Heart right ventricle (tissue), 16 donors: ENCODE results near the gene ZFPM1. TPM values are rescaled to one million over a fixed set of nuclear protein-coding genes. Genes with fewer than 3 reads are reported as not detected.

ENCODE experiments used
- ATAC-seq, 8 donors: fragments of 200-7000 bp; cut with Tn5 transposase; one replicate each; pipeline ENCODE4 v1.9.1; 2020; ENCODE audit warnings: mild to moderate bottlenecking in 8 of 8, moderate library complexity in 8 of 8, moderate number of reproducible peaks in 1 of 8
- DNase-seq, 2 donors: peaks; one replicate each; pipeline ENCODE4 v3.0.0-alpha.2; 2020
- H3K27ac ChIP-seq, 10 donors: fragments of 200-600 bp; sonication (generic) in 2 of 10; one replicate each; pipeline versions ENCODE4 v1.5.0 to v1.8.0; 2020 to 2022; ENCODE audit warnings: mild to moderate bottlenecking in 3 of 10
- H3K27me3 ChIP-seq, 7 donors: fragments of 200-600 bp; one replicate each; pipeline ENCODE4 v1.8.0; 2021 to 2022; ENCODE audit warnings: mild to moderate bottlenecking in 2 of 7
- H3K36me3 ChIP-seq, 9 donors: fragments of 200-600 bp; sonication (generic) in 1 of 9; one replicate each; pipeline versions ENCODE4 v1.5.0 to v1.8.0; 2020 to 2022; ENCODE audit warnings: mild to moderate bottlenecking in 2 of 9
- H3K4me1 ChIP-seq, 9 donors: fragments of 200-600 bp; sonication (generic) in 1 of 9; one replicate each; pipeline versions ENCODE4 v1.5.0 to v1.8.0; 2020 to 2022; ENCODE audit warnings: mild to moderate bottlenecking in 4 of 9
- H3K4me3 ChIP-seq, 10 donors: fragments of 200-600 bp; sonication (generic) in 2 of 10; one replicate each; pipeline versions ENCODE4 v1.5.0 to v1.8.0; 2020 to 2022; ENCODE audit warnings: mild to moderate bottlenecking in 7 of 10, moderate library complexity in 2 of 10
- H3K9me3 ChIP-seq, 11 donors: fragments of 200-600 bp in 10 of 11; sonication (generic) in 2 of 11; one replicate each; pipeline versions ENCODE4 v1.5.0 to v1.8.0; 2013 to 2022; ENCODE audit warnings: mild to moderate bottlenecking in 2 of 11, control low read depth in 1 of 11, moderate library complexity in 1 of 11
- WGBS, 2 donors: extraction: QIAGEN DNeasy Blood & Tissue Kit; methylation state at CpG; one replicate each; pipeline ENCODE4 v1.1.7; 2013; ENCODE audit warnings: inconsistent platforms in 1 of 2; 5-methylcytosine and 5-hydroxymethylcytosine counted together
- intact Hi-C, 10 donors: fragments of 100-400 bp; cut with DNase I; formaldehyde crosslinking; loops; one replicate each; pipeline versions ENCODE4 v1.11.1 to v1.14.2; 2022
- polyA plus RNA-seq, 2 donors: library from polyadenylated mRNA; stranded (reverse); fragments of 200-250 nt; gene quantifications; one replicate each; pipeline ENCODE4 v1.2.3, GENCODE V29; 2013
- total RNA-seq, 10 donors: library from RNA; stranded (reverse); fragmentation: NEBNext Ultra II Directional in 3 of 10; extraction: Animal tissue kit (Norgen Biotek cat#: 25700) in 3 of 10; gene quantifications; one replicate each; pipeline versions ENCODE4 v1.2.1 to v1.2.4, GENCODE V29; 2021 to 2023
- TF ChIP-seq, protein P1 (sequence below), 9 donors: fragments of 200-600 bp; sonication (generic) in 2 of 9; IDR thresholded peaks; one replicate each; pipeline versions ENCODE4 v1.5.0 to v1.8.0; 2021 to 2022; ENCODE audit warnings: antibody characterized with exemption in 9 of 9, mild to moderate bottlenecking in 5 of 9, moderate library complexity in 1 of 9
- donor health status: Arrhythmogenic right ventricular cardiomyopathy.
- donor health status: ischemic (EF 13 %, LVEDD 7.1; RV severe dilation, severe dysfunction).
- donor health status: healthy with polysubstance abuse.
- donor health status: DM: no; HTN: yes; CAD: no.
- donor health status: DM: no; HTN: no; CAD: no.
- donor health status: ischemic (EF 25% LVEDD 6.9; RV normal size, moderate dysfunction).
- donor health status: ischemic (EF 25% LVEDD 5.7; RV mildly dilated, moderate dysfunction).
- donor health status: healthy.
- donor health status: DM: yes; HTN: yes; CAD: no.
- donor health status: Ischemic cardiomyopathy.
- donor health status: ischemic (EF 35%, LVEDD 5.7; RV mildly dilated, moderate dysfunction).
- donor health status: nonischemic (EF 11% LVEDD 7.7; RV severe dilation, severe dysfunction).
- donor health status: DM: yes; HTN: yes; CAD: no.
- donor health status: PGD.
- donor health status: ischemic (EF 29% LVEDD 5.4; RV normal size, mild dysfunction).
- donor health status: nonischemic (EF 23%, LVEDD 6.1; RV moderate dilation, normal function).

The ZFPM1 gene
- total and polyA plus RNA-seq, 12 donors, result 2.0 to 10.4 (median 4.4) TPM

DNA sequence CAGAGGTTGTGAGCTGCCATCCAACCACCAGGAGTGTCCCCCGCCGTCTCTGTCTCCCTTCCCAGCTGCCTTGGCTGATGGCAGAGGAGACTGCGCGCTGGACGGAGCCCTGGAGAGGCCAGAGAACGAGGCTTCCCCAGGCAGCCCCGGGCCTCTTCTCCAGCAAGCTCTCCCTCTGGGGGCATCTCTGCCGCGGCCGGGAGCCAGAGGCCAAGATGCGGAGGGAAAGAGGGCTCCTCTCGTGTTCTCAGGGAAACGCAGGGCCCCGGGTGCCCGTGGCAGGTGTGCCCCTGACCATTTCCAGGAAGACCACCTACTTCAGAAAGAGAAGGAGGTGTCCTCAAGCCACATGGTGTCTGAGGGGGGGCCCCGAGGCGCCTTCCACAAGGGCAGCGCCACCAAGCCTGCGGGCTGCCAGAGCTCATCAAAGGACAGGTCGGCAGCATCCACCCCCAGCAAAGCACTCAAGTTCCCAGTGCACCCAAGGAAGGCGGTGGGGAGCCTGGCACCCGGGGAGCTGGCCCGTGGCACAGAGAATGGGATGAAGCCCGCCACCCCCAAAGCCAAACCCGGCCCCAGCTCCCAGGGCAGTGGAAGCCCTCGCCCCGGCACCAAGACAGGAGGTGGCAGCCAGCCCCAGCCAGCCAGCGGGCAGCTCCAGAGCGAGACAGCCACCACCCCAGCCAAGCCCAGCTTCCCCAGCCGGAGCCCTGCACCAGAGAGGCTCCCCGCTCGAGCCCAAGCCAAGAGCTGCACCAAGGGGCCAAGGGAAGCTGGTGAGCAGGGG is 14.8 kb upstream of the ZFPM1 start:
- TF ChIP-seq, protein P1, sequence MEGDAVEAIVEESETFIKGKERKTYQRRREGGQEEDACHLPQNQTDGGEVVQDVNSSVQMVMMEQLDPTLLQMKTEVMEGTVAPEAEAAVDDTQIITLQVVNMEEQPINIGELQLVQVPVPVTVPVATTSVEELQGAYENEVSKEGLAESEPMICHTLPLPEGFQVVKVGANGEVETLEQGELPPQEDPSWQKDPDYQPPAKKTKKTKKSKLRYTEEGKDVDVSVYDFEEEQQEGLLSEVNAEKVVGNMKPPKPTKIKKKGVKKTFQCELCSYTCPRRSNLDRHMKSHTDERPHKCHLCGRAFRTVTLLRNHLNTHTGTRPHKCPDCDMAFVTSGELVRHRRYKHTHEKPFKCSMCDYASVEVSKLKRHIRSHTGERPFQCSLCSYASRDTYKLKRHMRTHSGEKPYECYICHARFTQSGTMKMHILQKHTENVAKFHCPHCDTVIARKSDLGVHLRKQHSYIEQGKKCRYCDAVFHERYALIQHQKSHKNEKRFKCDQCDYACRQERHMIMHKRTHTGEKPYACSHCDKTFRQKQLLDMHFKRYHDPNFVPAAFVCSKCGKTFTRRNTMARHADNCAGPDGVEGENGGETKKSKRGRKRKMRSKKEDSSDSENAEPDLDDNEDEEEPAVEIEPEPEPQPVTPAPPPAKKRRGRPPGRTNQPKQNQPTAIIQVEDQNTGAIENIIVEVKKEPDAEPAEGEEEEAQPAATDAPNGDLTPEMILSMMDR (IDR thresholded peaks at IDR 0.05), result no peak
- no peak overlapping the region for H3K27ac ChIP-seq
- no peaks in the 10 kb centered on the region for H3K9me3 ChIP-seq
- H3K27me3 ChIP-seq, result peaks cover 0 to 24% (median 5%) of the 10 kb centered on the region in 7 donors
- H3K4me1 ChIP-seq, result peaks cover 0 to 15% (median 7%) of the 10 kb centered on the region in 9 donors
- intact Hi-C loops, result loop anchor here in 8 of 10 donors (5.0 to 10.0 kb wide), 5 partner anchors 241 to 463 kb away; no protein-coding TSS in a partner anchor
- ATAC-seq (no peak), DNase-seq (no peak)
- whole genome bisulfite sequencing, 2 donors, result 88 to 91% methylated on average over 30 to 32 of the region's 32 CpGs
- no peak overlapping the region for H3K4me3 ChIP-seq
- no peaks in the 10 kb centered on the region for H3K36me3 ChIP-seq

DNA sequence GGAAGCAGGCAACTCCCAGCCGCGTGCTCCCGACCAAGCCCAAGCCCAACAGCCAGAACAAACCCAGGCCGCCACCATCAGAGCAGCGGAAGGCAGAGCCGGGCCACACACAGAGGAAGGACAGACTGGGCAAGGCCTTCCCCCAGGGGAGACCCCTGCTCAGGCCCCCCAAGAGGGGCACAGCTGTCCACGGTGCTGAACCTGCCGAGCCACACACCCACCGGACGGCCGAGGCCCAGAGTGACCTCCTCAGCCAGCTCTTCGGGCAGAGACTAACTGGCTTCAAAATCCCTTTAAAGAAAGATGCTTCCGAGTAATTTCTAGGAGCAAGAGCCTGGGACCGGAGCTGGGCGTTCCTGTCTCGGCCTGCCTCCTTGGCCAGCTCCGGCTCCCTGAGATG is 14.1 kb upstream of the ZFPM1 start:
- Histone ChIP-seq H3K36me3 (no peaks in the 10 kb centered on the region), H3K9me3 (no peaks in the 10 kb centered on the region), H3K27me3 (peaks cover 0 to 17% (median 7%) of the 10 kb centered on the region in 7 donors), H3K4me3 (no peak overlapping the region), H3K27ac (no peak overlapping the region), H3K4me1 (peaks cover 0 to 15% (median 7%) of the 10 kb centered on the region in 9 donors)
- TF ChIP-seq, protein P1 (IDR thresholded peaks at IDR 0.05), result no peak
- ATAC-seq (no peak), DNase-seq (no peak)
- WGBS, 2 donors, result 85 to 87% methylated on average over 17 of the region's 17 CpGs
- intact Hi-C loops, result loop anchor here in 8 of 10 donors (5.0 to 10.0 kb wide), 5 partner anchors 242 to 464 kb away; no protein-coding TSS in a partner anchor

DNA sequence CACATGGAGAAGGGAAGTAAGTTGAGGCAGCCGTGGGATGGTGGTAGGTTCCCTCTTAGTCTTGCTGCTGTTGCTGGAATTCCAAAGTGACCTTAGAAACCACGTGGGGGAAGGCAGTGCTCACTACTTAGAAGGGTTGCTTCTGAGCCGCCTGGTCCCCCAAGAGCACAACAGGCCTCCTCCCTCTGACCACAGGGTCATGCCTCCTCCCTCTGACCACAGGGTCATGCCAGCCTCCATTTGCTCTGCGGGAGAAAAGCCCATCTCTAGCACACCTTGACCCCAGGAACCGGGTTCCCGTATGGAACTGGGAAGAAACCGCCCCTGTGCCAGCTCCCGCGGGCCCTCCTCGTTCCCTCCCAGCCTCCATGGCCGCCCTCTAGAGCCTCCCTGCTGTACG is 13.4 kb upstream of the ZFPM1 start:
- intact Hi-C loops, result loop anchor here in 9 of 10 donors (5.0 to 10.0 kb wide), 9 partner anchors 115 to 728 kb away; no protein-coding TSS in a partner anchor

DNA sequence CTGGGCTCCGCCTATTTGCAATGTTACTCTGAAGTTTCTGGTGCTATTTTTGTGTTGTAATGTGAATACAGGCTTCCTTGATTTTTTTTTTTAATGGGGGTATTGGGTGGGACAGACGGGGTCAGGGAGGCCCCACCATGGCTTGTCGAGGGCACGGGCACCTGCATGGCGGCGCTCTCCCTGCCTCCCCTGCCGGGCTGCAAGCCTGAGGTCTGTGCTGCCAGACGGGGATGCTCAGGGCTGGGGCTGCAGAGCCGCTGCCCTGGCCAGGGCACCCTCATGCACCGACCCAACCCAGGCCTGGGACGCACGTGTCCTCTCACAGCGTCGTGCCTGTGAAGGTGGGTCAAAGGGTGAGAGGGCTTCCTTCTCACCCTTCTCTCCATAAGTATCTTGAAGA is 13.0 kb upstream of the ZFPM1 start:
- H3K27me3 ChIP-seq, result peaks cover 0 to 14% (median 7%) of the 10 kb centered on the region in 7 donors
- intact Hi-C loops, result loop anchor here in 4 of 10 donors (5.0 to 10.0 kb wide), 4 partner anchors 115 to 727 kb away; no protein-coding TSS in a partner anchor
- no peak for ATAC-seq

More for the DNA sequence above, 13.4 kb upstream of the ZFPM1 start:
- Histone ChIP-seq H3K4me1 (peaks cover 0 to 15% (median 7%) of the 10 kb centered on the region in 9 donors), H3K27ac (no peak overlapping the region), H3K27me3 (peaks cover 0 to 14% (median 7%) of the 10 kb centered on the region in 7 donors), H3K9me3 (no peaks in the 10 kb centered on the region), H3K4me3 (no peak overlapping the region), H3K36me3 (no peaks in the 10 kb centered on the region)
- 85% methylated on average over 12 of the region's 12 CpGs for WGBS, 2 donors
- DNase-seq (no peak), ATAC-seq (no peak)
- TF ChIP-seq, protein P1 (IDR thresholded peaks at IDR 0.05), result no peak

More for the DNA sequence above, 13.0 kb upstream of the ZFPM1 start:
- 85% methylated on average over 14 of the region's 14 CpGs for WGBS, 2 donors
- no peak for DNase-seq
- Histone ChIP-seq H3K4me3 (no peak overlapping the region), H3K27ac (no peak overlapping the region), H3K36me3 (no peaks in the 10 kb centered on the region), H3K4me1 (peaks cover 0 to 15% (median 7%) of the 10 kb centered on the region in 9 donors), H3K9me3 (no peaks in the 10 kb centered on the region)
- TF ChIP-seq, protein P1 (IDR thresholded peaks at IDR 0.05), result no peak
